ENCODE measurements around the gene CDSN.

CDSN gene

GRCh38 chr6:31096656-31097055 lies 23.6 kb downstream of the CDSN start:
- no peak overlapping the region for H3K27ac ChIP-seq
- TF ChIP-seq ZFX (IDR thresholded peaks at IDR 0.05) (no peak), CTCF (conservative IDR thresholded peaks at IDR 0.05) (no peak)

- H3K27ac ChIP-seq, result no peak overlapping the region
- TF ChIP-seq CTCF (conservative IDR thresholded peaks at IDR 0.05) (no peak), ZFX (IDR thresholded peaks at IDR 0.05) (no peak)
Observed at GRCh38 chr6:31096215-31096614, 24.0 kb downstream of the CDSN start.

GRCh38 chr6:31094389-31094881 lies 25.8 kb downstream of the CDSN start:
- no peak for TF ChIP-seq ZFX (IDR thresholded peaks at IDR 0.05)
- peak overlapping the region; percentile 22 for H3K27ac ChIP-seq

- no peak overlapping the region for H3K27ac ChIP-seq
- TF ChIP-seq CTCF (conservative IDR thresholded peaks at IDR 0.05) (no peak), ZFX (IDR thresholded peaks at IDR 0.05) (no peak)
Observed at GRCh38 chr6:31092769-31093505, 27.3 kb downstream of the CDSN start.

GRCh38 chr6:31092238-31092637 lies 28.0 kb downstream of the CDSN start:
- TF ChIP-seq ZFX (IDR thresholded peaks at IDR 0.05), result no peak
- TF ChIP-seq CTCF (conservative IDR thresholded peaks at IDR 0.05), result no peak
- no peak overlapping the region for H3K27ac ChIP-seq

GRCh38 chr6:31091680-31092079 lies 28.6 kb downstream of the CDSN start:
- no peak overlapping the region for H3K27ac ChIP-seq
- TF ChIP-seq ZFX (IDR thresholded peaks at IDR 0.05) (no peak), CTCF (conservative IDR thresholded peaks at IDR 0.05) (no peak)

- TF ChIP-seq CTCF (conservative IDR thresholded peaks at IDR 0.05) (no peak), ZFX (IDR thresholded peaks at IDR 0.05) (no peak)
- H3K27ac ChIP-seq, result no peak overlapping the region
Observed at GRCh38 chr6:31090973-31091364, 29.3 kb downstream of the CDSN start.
